ENCODE measurements around the gene INPP4B.

Gene INPP4B

DNA sequence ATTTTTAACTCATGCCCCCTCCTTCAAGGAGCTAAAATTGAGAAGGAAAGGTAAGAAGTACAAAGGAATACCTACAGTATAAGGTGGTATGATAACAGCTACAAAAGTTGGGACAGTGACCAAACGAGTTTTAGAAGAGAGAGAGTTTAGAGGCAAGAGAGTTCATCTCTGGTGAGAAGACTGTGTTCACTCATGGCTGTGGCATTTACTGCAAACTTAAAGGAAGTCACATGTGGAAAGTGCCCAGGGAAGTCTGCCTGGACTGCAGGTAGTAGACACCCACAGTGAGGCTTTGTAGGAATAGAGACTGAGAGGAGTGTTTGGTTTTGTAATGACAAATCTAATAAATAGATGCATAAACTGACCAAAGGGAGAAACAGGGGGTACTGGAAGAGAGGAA, 716.2 kb downstream of the INPP4B start:
- DNase-seq (ENCODE audit: low read depth), result no peak

- no peak for DNase-seq (ENCODE audit: low read depth)
Observed at GRCh38 chr4:142129473-142129872, 716.6 kb downstream of the INPP4B start.

- no peak for DNase-seq (ENCODE audit: low read depth)
Observed at GRCh38 chr4:142128529-142128928, 717.6 kb downstream of the INPP4B start.

- DNase-seq (ENCODE audit: low read depth), result peak; percentile 16
Observed at GRCh38 chr4:142126890-142127497, 719.1 kb downstream of the INPP4B start.

- no peak for DNase-seq (ENCODE audit: low read depth)
Observed at GRCh38 chr4:142124874-142125273, 721.2 kb downstream of the INPP4B start.

- DNase-seq (ENCODE audit: low read depth), result no peak
Observed at GRCh38 chr4:142121448-142122350, 724.4 kb downstream of the INPP4B start.

- no peak for DNase-seq (ENCODE audit: low read depth)
Observed at GRCh38 chr4:142120921-142121320, 725.2 kb downstream of the INPP4B start.

DNA sequence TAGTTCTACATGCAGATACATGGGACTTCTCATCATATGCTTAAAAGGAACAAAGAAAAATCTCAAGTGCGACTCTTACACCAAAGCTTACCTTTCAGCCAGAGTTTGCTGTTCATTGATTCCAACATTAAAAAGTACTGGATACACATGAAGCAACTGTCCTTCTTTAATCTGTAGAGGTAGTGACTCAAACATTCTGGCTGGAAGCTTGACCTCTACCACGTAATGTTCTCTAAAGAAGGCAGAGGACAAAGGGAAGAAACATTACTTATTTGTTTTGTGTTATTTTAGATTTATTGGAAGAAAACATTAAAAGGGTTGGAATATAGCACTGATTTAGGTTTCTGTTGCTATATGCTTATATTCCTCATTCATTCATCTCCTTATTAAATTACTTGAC, 733.6 kb downstream of the INPP4B start:
- DNase-seq (ENCODE audit: low read depth), result no peak

DNA sequence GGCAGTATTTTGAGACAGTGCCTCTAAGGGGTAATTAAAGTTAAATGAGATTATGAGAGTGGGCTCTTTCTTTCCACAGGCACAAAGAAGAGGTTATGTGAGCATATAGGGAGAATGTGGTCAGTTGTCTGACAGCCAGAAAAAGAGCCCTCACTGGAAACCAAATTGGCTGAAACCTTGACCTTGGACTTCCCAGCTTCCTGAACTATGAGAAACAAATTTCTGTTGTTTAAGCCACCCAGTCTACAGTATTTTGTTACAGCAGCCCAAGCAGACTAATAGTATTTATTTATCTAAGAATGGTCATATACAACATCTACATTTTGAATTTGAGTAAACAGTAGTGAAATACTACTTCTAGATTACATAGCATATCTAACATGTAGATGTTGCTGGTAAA, 736.0 kb downstream of the INPP4B start:
- no peak for DNase-seq (ENCODE audit: low read depth)

GRCh38 chr4:142104041-142104440, 742.1 kb downstream of the INPP4B start:
- DNase-seq (ENCODE audit: low read depth), result no peak

GRCh38 chr4:142101401-142101800, 744.7 kb downstream of the INPP4B start:
- no peak for DNase-seq (ENCODE audit: low read depth)

DNA sequence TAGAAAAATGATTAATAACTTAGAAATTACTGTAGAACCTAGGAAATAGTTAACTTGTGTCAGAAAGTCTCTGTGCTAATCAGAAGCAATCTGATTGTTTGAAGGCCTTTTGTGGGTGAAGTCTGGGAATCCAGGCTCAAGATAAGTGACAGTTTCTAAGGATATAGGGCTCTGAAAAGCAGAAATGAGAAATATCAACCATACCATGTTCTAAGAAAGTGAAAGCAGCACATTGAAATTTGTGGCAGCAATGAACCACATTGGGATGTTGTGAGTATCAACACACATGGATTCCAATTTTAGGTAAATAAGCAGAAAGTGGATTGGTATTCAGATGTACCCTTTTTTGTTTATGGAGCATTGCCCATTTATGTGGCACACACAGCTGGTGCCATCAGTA, 745.2 kb downstream of the INPP4B start:
- no peak for DNase-seq (ENCODE audit: low read depth)

- no peak for DNase-seq (ENCODE audit: low read depth)
Observed at GRCh38 chr4:142098900-142099545, 747.1 kb downstream of the INPP4B start.

GRCh38 chr4:142098380-142098779, 747.7 kb downstream of the INPP4B start:
- DNase-seq (ENCODE audit: low read depth), result no peak

DNA sequence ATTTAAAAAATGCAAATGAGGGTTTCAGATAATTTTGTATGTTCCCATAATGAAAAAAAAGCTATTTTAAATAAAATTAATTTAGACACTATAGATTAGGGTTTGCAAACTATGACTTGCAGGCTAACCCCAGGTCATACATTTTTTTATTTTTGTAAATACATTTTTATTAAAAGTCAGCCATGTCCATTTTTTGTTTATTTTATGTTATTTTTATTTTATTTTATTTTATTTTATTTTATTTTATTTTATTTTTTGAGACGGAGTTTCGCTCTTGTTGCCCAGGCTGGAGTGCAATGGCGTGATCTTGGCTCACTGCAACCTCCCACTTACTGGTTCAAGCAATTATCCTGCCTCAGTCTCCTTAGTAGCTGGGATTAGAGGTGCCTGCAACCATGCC, 749.1 kb downstream of the INPP4B start:
- no peak for DNase-seq (ENCODE audit: low read depth)

GRCh38 chr4:142095886-142096605, 750.1 kb downstream of the INPP4B start:
- DNase-seq (ENCODE audit: low read depth), result no peak

DNA sequence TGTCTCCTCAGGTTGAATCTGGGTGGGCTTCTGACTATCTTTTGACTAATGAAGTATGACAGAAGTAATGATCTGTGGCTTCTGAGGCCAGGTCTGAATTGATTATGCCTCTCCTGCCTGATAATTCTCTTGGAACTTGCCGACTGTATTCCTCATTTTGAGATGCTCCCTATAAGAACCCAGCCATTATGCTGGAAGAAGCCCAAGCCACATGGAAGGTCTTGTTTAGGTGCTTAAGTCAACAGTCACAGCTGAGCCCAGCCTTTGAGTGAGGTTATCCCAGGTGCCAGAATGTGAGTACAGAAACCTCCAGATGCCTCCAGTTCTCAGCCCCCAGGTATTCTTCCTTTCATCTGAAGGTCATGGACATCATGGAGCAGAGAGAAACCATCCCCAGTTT, 753.2 kb downstream of the INPP4B start:
- no peak for DNase-seq (ENCODE audit: low read depth)

DNA sequence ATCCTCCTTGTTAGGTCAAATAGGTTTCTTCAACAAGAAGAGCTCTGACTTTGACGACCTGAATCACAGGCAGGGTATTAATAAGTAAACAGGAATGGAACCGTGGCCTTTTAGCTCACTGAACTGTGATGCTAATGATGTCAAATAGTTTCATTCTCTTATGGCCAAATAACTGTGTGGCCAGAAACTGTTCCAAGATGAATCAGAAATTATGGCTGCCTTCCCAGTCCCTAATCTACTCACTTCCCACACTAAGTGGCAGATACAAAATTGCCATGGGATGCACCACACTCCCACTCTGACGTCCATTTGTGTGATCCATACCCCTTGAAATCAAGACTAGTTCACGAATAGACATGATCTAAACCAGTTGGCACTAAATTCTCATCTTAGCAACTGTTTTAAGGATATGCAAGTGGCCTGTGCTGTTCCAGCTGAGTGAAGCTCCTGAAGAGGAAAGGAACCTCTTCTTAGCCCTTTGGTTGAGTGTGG, 754.4 kb downstream of the INPP4B start:
- no peak for DNase-seq (ENCODE audit: low read depth)

GRCh38 chr4:142091085-142091513, 755.0 kb downstream of the INPP4B start:
- no peak for DNase-seq (ENCODE audit: low read depth)

DNA sequence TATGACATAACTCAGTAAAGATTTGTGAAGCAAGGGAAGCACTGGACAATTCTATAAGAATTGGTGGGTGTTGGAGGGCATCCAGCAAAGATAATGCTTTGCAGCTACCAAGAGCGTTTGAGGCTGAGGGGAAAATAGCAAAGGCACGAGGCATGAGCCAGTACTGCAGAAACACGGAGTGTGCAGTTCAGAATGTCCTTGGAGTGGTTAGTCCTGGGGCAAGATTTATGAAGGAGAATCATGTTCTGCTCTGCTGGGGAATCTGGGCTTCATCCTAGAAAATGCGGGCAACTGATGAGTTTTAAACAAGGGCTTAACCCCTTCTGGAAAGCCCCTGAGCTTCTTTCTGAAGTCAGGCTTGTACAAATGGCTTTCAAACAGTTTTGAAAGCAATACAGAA, 757.2 kb downstream of the INPP4B start:
- no peak for DNase-seq (ENCODE audit: low read depth)

- no peak for DNase-seq (ENCODE audit: low read depth)
Observed at GRCh38 chr4:142085513-142086292, 760.4 kb downstream of the INPP4B start.

Measured in activated T-helper 1 cell treated with Interleukin-2 at 50 U/mL for 16 hours (primary cell).